Dermis lymphatic vessel endothelial cell (primary cell): ENCODE results near the gene C17orf50. TPM values are rescaled to one million over a fixed set of nuclear protein-coding genes. Genes with fewer than 3 reads are reported as not detected.

Source experiments
- total RNA-seq: library from RNA; depleted of rRNA; stranded (reverse); fragments of >200 nt; gene quantifications from 2 replicates; pipeline ENCODE4 v1.2.1, GENCODE V29; 2014

Gene C17orf50
- not detected in 2 replicates for total RNA-seq

GRCh38 chr17:35760587-35760986, at the start of gene C17orf50:
TSS of gene C17orf50 (plus strand) at chr17:35760887. CDS start at chr17:35760942, 55 bp downstream.

GRCh38 chr17:35731239-35731916, 29.3 kb upstream of the C17orf50 start, which contains the start of gene RASL10B:
TSS of gene RASL10B (plus strand) at chr17:35731639. CDS start at chr17:35735185, 3,546 bp downstream.

GRCh38 chr17:35752945-35753764, 7.5 kb upstream of the C17orf50 start, which contains the start of gene GAS2L2:
TSS of gene GAS2L2 (minus strand) at chr17:35753239. CDS start at chr17:35752850, 389 bp downstream.

GRCh38 chr17:35795007-35795870, 34.6 kb downstream of the C17orf50 start, which contains the start of gene MMP28:
TSS of gene MMP28 (minus strand) at chr17:35795641. CDS start at chr17:35795377, 264 bp downstream.

GRCh38 chr17:35808962-35809854, 48.5 kb downstream of the C17orf50 start, which contains the start of gene TAF15:
TSS of gene TAF15 (plus strand) at chr17:35809484. CDS start at chr17:35809570, 86 bp downstream.

Other genes with a start within 250 kb of the C17orf50 start
- gene SLFN12L, start 223.2 kb upstream of the C17orf50 start, total RNA-seq, result under 0.01 TPM in 1 of 2 replicates, not detected in the other
- not detected in 2 replicates for gene SLFN14, start 200.1 kb upstream of the C17orf50 start, total RNA-seq
- gene PEX12, start 182.3 kb upstream of the C17orf50 start, total RNA-seq, result 2.3 and 2.9 TPM in 2 replicates
- 87.7 and 87.8 TPM in 2 replicates for gene AP2B1, start 173.6 kb upstream of the C17orf50 start, total RNA-seq
- gene RASL10B, start 29.2 kb upstream of the C17orf50 start, total RNA-seq, result 0.11 and 0.26 TPM in 2 replicates
- gene GAS2L2, start 7.6 kb upstream of the C17orf50 start, total RNA-seq, result not detected in 2 replicates
- gene MMP28, start 34.8 kb downstream of the C17orf50 start, total RNA-seq, result 0.33 and 0.60 TPM in 2 replicates
- 74.9 and 97.3 TPM in 2 replicates for gene TAF15, start 48.6 kb downstream of the C17orf50 start, total RNA-seq
- not detected in 2 replicates for gene HEATR9, start 108.0 kb downstream of the C17orf50 start, total RNA-seq
- gene CCL5, start 119.5 kb downstream of the C17orf50 start, total RNA-seq, result 0.33 and 0.34 TPM in 2 replicates
- gene RDM1, start 169.9 kb downstream of the C17orf50 start, total RNA-seq, result 0.22 TPM in 1 of 2 replicates, not detected in the other
- not detected in 2 replicates for gene LYZL6, start 182.8 kb downstream of the C17orf50 start, total RNA-seq
- 0.11 and 0.26 TPM in 2 replicates for gene CCL16, start 220.6 kb downstream of the C17orf50 start, total RNA-seq
- gene CCL14, start 225.8 kb downstream of the C17orf50 start, total RNA-seq, result 9.1 and 12.5 TPM in 2 replicates
- not detected in 2 replicates for gene CCL15, start 240.7 kb downstream of the C17orf50 start, total RNA-seq